Glutamatergic neuron (in vitro differentiated cells): Measurements from ENCODE around the gene EGR1. TPM values are rescaled to one million over a fixed set of nuclear protein-coding genes. Genes with fewer than 3 reads are reported as not detected.

ENCODE experiments used
- DNase-seq: peaks from one replicate; pipeline ENCODE4 v3.0.0; 2022
- H3K27ac Mint-ChIP-seq: one replicate; pipeline ENCODE4 v1.8.0; 2020; ENCODE audit warnings: mild to moderate bottlenecking, mixed read lengths, inconsistent platforms; ENCODE audit not compliant: unreplicated experiment
- H3K27me3 Mint-ChIP-seq: one replicate; pipeline ENCODE4 v1.8.0; 2020; ENCODE audit warnings: mild to moderate bottlenecking, moderate library complexity, mixed read lengths, inconsistent platforms; ENCODE audit not compliant: unreplicated experiment
- H3K36me3 Mint-ChIP-seq: one replicate; pipeline ENCODE4 v1.8.0; 2020; ENCODE audit warnings: mild to moderate bottlenecking, mixed read lengths, inconsistent platforms; ENCODE audit not compliant: unreplicated experiment
- H3K4me1 Mint-ChIP-seq: one replicate; pipeline ENCODE4 v1.8.0; 2020; ENCODE audit warnings: mild to moderate bottlenecking, low read depth, mixed read lengths, inconsistent platforms; ENCODE audit not compliant: unreplicated experiment
- H3K4me3 Mint-ChIP-seq: one replicate; pipeline ENCODE4 v1.8.0; 2020; ENCODE audit warnings: mild to moderate bottlenecking, mixed read lengths, inconsistent platforms; ENCODE audit not compliant: unreplicated experiment
- H3K9me3 Mint-ChIP-seq: one replicate; pipeline ENCODE4 v1.8.0; 2020; ENCODE audit warnings: mild to moderate bottlenecking, moderate library complexity, mixed read lengths, inconsistent platforms; ENCODE audit not compliant: unreplicated experiment
- total RNA-seq: library from RNA; stranded (reverse); fragmentation: NEBNext Ultra II Directional; extraction: Animal tissue kit (Norgen Biotek cat#: 25700); gene quantifications from one replicate; pipeline ENCODE4 v1.2.1, GENCODE V29; 2021; ENCODE audit not compliant: unreplicated experiment
- TF ChIP-seq, protein P1 (sequence below): fragments of 200-600 bp; sonication (generic); IDR thresholded peaks from one replicate; pipeline ENCODE4 v1.5.0; 2021; ENCODE audit not compliant: partially characterized antibody, unreplicated experiment

The EGR1 gene
- total RNA-seq, 1 donor from 2014 or later: 1.3 TPM

DNA sequence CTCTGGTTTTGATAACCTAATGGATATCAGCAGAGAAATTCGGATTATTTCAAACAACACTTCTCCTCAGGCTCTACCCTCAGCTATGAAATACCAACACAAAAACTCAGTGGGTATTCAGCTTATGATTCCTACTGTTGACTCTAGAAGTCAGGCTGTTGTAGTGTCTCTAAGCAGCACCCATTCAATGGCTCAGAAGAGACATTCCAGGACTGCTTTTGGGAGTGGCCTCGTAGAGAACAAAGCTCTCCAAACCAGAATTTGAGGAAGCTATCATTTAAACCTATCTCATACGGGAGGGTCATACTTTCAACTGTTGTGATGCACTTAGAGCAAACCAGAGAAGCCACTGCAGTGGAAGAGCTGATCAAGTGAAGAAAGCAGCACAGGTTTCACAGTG, 43.7 kb downstream of the EGR1 start:
- H3K36me3 Mint-ChIP-seq: no peaks in the 10 kb centered on the region
- no peaks in the 10 kb centered on the region for H3K27me3 Mint-ChIP-seq
- no peaks in the 10 kb centered on the region for H3K9me3 Mint-ChIP-seq
- TF ChIP-seq, protein P1, sequence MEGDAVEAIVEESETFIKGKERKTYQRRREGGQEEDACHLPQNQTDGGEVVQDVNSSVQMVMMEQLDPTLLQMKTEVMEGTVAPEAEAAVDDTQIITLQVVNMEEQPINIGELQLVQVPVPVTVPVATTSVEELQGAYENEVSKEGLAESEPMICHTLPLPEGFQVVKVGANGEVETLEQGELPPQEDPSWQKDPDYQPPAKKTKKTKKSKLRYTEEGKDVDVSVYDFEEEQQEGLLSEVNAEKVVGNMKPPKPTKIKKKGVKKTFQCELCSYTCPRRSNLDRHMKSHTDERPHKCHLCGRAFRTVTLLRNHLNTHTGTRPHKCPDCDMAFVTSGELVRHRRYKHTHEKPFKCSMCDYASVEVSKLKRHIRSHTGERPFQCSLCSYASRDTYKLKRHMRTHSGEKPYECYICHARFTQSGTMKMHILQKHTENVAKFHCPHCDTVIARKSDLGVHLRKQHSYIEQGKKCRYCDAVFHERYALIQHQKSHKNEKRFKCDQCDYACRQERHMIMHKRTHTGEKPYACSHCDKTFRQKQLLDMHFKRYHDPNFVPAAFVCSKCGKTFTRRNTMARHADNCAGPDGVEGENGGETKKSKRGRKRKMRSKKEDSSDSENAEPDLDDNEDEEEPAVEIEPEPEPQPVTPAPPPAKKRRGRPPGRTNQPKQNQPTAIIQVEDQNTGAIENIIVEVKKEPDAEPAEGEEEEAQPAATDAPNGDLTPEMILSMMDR: no peak
- H3K27ac Mint-ChIP-seq: no peak overlapping the region
- no peak overlapping the region for H3K4me3 Mint-ChIP-seq
- no peaks in the 10 kb centered on the region for H3K4me1 Mint-ChIP-seq
- DNase-seq: no peak

DNA sequence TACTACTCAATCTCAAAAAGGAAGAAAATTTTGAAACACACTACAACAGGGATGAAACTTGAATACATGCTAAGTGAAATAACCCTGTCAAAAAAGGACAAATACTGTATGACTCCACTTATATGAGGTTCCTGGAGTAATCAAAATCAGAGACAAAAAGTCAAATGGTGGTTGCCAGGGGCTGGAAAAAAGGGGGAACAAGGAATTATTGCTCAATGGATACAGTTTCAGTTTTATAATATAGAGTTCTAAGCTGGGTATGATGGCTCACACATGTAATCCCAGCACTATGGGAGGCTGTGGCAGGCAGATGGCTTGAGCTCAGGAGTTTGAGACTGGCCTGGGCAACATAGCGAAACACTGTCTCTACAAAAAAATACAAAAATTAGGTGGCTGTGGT, 48.7 kb downstream of the EGR1 start:
- Mint-ChIP-seq H3K36me3 (no peaks in the 10 kb centered on the region), H3K27ac (no peak overlapping the region), H3K9me3 (no peaks in the 10 kb centered on the region), H3K4me1 (no peaks in the 10 kb centered on the region), H3K27me3 (no peaks in the 10 kb centered on the region), H3K4me3 (no peak overlapping the region)
- no peak for DNase-seq
- TF ChIP-seq, protein P1: no peak

DNA sequence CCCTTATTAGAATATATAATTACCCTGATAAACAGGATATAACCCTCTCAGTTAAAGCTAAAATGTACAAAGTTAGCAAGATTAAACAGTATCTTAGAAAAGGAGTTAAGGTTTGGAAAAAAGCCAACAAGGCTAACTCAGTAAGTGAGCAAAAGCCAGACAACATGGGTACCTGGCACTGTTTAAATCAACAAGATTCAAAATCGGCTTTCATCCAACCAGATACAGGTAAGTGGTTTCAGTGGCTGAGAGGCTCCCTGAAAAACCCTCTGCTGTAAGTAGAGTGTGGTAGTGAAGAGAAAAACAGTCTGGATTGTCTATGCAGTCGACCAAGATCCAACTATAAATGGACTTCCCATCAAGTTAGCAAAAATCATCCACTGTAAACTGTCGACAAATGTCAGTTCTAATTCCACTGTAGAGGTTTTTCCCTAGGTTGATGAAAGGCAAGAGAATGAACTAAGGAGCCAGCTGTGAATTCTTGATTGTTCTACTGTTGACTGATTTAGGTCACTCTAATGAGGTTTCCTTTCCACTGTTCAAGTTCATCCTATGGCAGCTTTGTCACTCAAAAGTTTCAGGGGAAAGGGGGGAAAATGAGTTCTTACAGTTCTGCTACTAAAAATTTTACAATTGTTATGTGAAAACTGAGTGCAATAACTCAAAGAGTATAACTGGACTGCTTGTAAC, 50.4 kb downstream of the EGR1 start:
- DNase-seq: no peak
- Mint-ChIP-seq H3K9me3 (no peaks in the 10 kb centered on the region), H3K27me3 (no peaks in the 10 kb centered on the region), H3K4me1 (no peaks in the 10 kb centered on the region), H3K4me3 (no peak overlapping the region), H3K27ac (no peak overlapping the region), H3K36me3 (no peaks in the 10 kb centered on the region)
- TF ChIP-seq, protein P1: no peak

DNA sequence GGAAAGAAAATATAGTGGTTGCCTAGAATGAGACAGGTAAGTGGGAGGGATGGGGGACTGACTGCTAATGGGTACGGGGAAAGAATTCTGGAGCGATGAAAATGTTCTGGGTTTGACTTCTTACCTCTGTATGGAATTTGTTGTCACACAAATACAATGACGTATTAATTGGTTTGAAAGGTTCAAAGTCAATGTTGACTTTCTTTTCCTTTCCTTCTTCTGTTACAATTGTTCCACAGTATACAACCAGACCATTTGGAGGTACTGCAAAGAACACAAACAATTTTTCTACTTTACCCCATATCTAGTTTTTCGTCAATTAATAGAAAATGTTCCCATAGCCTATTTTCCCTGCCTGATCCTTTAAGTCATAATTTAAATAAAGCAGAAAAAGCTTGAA, 52.2 kb downstream of the EGR1 start:
- H3K9me3 Mint-ChIP-seq: no peaks in the 10 kb centered on the region
- no peaks in the 10 kb centered on the region for H3K27me3 Mint-ChIP-seq
- no peak overlapping the region for H3K27ac Mint-ChIP-seq
- DNase-seq: no peak
- H3K36me3 Mint-ChIP-seq: no peaks in the 10 kb centered on the region
- TF ChIP-seq, protein P1: no peak
- no peak overlapping the region for H3K4me3 Mint-ChIP-seq
- H3K4me1 Mint-ChIP-seq: no peaks in the 10 kb centered on the region

Other genes with a start within 250 kb of the EGR1 start
- 1.1 TPM for gene GFRA3, start 190.9 kb upstream of the EGR1 start, total RNA-seq
- 3.2 TPM for gene CDC25C, start 133.7 kb upstream of the EGR1 start, total RNA-seq
- gene FAM53C, start 127.2 kb upstream of the EGR1 start, total RNA-seq: 69.9 TPM
- gene KDM3B, start 112.8 kb upstream of the EGR1 start, total RNA-seq: 98.5 TPM
- gene REEP2, start 26.4 kb upstream of the EGR1 start, total RNA-seq: 232 TPM
- gene ETF1, start 77.8 kb downstream of the EGR1 start, total RNA-seq: 70.4 TPM
- 184 TPM for gene HSPA9, start 109.9 kb downstream of the EGR1 start, total RNA-seq